Ecto neural progenitor cell (in vitro differentiated cells): ENCODE results near the gene ABCC12.

Experiments
- DNase-seq: peaks from one replicate; pipeline ENCODE4 v3.0.0-alpha.2; 2018; ENCODE audit warnings: low spot score

ABCC12 gene

GRCh38 chr16:48165961-48166578 is 10.3 kb upstream of the ABCC12 start:
- DNase-seq: no peak

DNA sequence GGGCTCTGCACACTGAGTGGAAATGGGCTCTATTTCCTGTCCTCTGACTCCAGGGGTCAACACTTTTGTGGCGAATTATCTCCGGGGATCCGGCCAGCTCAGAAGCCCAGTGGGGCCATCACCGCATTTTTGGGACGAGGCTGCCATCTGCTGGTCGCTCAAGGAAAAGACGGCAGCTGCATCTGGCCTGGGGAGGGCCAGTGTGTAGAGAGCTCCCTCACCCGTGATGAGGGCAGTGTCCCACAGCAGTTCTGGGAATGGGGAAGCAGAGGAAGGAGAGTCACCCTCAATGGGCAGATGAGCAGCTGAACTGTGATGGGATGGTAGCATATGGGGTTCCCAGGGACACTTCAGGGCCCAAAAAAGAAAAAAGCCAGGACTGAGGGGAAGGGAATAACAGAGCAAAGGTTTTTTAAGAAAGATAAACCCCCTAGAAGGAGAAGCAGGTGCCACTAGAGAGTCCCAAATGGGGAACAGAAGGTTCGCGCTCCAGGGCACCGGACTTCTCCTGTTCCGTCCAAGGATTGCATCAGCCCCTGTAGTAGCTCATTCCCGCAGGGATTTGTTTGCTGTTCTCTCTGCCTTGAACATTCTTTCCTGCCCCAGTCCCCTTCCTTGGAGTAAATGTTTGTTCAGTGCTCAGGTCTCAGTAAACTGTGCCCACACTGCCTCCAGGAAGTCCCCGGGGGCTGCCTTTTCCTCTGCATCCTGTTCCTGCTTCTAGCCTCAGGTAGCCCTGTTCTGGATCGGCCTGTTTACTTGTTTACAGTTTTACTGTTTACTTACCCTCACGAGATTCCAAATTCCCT is 9.3 kb upstream of the ABCC12 start:
- peak; percentile 86 for DNase-seq

GRCh38 chr16:48162839-48163410 is 7.1 kb upstream of the ABCC12 start:
- DNase-seq: no peak

- no peak for DNase-seq
Observed at GRCh38 chr16:48161906-48162305, 6.1 kb upstream of the ABCC12 start.

DNA sequence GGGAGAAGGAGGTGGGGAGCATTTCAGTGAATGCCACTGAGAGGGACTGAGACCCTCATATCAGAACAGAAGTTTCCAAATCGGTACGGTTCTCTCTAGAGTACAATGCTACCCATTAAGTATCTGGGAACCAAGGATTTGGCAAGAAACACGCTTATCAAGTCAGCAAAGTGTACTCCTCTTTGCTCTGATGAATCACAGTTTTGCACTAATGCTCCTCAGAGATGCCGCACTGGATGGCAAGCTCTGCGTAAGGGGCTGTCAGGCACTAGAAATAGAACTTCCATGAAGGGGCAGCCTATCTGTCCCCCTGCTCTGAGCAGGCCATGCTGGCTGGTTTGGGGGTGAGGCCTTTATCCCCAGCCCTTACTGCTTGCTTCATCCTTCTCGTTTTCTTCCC is 4.8 kb upstream of the ABCC12 start:
- DNase-seq: no peak

DNA sequence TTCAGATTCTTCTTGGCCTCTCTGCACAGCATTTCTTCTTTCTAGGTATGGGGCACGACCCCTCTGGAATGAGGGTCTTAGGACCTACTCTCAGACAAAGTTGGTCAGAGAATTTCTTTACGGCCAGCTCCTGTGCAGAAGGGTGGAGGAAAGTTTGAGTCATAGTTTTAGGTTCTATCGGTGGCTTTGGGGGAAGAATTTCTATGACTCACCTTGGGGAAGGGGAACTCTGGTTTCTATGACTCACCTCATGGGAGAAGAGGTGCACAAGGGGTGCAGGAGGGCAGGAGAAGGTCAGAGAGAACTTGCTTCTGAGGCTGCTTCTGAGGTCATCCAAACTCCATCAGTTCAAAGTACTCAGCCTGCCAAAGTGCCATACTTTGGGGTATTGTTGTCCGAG is 2.5 kb upstream of the ABCC12 start:
- DNase-seq: no peak

- no peak for DNase-seq
Observed at GRCh38 chr16:48157794-48158193, 2.0 kb upstream of the ABCC12 start.

GRCh38 chr16:48157302-48157701 is 1.5 kb upstream of the ABCC12 start:
- no peak for DNase-seq

- peak; percentile 88 for DNase-seq
Observed at GRCh38 chr16:48156790-48157209, 1.0 kb upstream of the ABCC12 start.

DNA sequence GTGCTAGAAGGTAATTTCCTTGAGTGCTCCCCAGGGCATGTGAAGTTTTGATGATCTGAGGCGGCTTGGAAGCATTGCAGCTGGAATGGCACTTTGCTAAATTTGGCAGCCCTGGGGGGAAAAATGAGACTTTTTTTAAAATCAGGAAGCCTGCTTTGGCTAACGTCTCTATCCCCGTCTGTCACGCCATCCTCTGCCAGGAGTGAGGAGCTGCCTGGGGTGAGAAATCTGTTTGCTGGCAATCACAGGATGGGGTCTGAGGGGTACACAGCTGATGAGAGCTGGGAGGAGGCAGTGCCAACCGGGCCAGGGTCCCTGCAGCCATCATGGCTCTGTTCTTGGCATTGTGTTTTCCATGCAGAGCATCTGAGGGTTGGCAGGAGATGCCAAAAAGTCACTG is 2.0 kb downstream of the ABCC12 start:
- no peak for DNase-seq

DNA sequence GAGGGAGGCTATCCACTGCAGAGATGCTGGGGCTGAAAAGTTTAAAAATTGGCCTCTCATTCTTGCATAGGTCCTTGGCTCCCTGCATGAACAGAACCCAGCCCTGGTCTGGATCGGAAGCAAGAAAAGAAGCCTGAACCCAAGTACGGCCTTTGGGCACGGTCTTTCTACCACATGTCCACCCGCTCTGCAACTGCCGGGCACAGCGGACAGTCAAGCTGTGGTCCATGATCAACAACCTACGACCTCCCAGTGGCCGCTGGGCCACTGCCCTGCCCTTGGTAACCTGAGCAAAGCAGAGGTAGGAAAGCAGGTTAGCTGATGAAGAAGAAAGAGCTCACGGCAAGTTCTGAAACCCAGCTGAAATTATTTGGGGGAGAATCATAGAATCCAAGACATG is 3.6 kb downstream of the ABCC12 start:
- DNase-seq: no peak

DNA sequence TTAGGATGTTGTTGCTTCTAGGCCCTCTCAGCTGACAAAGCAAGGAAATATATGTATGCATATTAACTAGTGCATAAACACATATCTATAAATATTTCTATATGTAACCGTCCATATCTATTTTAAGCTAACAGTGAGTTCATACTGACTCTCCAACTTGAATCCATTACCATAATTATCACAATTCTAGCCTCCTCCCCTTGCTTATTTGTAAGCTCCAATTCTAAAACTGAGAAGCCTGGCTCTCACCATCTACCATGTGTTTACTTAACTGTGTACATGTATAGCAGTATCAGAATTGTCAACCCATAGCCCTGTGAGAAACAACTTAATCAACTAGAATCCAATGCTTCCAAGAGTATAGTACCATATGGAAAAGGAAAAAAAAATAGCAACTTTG is 5.1 kb downstream of the ABCC12 start:
- DNase-seq: no peak

GRCh38 chr16:48146710-48147109 is 9.1 kb downstream of the ABCC12 start:
- DNase-seq: no peak

DNA sequence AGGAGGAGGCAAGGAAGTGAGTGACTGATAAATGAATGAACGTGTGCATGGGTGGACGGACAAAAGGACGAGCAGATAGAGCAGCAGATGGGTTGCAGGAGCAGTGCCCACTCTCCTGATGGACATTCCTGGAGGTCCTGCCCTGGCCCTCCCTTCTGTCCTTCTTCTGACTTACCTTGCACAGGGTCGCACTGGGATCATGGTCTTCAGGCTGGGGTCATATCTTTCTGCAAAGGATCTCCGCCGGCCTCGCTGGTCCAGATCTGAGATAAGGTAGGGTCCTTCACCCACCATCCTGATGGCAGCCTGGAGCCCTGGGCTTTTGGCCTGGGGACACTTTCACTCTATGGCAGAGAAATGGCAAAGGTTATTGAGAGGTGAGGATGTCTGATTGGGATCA is 9.7 kb downstream of the ABCC12 start:
- no peak for DNase-seq

DNA sequence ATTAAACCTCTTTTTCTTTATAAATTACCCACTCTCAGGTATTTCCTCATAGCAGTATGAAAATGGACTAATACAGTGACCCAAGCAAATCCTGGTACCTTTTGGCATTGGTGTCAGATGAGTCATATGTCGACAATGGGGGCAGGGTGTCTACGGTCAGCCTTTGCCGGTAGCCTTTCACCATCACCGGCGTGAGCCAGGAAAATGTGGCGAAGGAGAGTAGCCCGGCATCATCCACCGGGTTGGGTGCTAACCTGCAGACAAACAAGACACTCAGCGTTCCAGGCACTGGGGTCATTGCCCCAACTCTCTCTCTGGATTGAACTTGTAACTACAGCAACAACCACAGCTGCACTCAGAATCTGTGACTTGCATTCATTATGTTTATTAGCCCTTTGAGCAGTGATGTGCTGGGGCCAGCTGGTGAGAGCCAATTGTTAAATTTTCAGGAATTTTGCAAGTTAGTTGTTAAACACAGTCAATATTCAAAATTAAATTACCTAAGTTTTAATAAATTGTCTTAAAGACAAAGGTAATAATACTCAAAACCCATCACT is 11.9 kb downstream of the ABCC12 start:
- DNase-seq: no peak

DNA sequence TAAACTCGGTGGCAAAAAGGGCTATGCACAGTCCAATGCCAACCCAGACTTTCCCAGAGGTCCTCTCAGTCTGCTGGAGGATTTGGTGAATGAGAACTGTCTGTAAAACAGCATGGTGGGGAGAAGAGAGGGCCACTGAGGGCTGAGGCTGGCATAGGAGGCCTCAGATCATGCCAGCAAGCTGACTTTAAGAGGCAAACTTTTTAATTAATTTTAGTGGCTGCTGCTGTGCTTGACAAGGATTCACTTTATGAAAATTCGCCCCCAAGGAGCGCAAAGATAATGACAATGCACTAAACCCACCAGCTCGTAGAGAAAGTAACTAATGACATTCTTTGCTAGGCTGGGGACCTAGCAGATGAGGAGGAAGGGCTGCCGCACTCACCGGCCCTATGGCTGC is 15.0 kb downstream of the ABCC12 start:
- no peak for DNase-seq

DNA sequence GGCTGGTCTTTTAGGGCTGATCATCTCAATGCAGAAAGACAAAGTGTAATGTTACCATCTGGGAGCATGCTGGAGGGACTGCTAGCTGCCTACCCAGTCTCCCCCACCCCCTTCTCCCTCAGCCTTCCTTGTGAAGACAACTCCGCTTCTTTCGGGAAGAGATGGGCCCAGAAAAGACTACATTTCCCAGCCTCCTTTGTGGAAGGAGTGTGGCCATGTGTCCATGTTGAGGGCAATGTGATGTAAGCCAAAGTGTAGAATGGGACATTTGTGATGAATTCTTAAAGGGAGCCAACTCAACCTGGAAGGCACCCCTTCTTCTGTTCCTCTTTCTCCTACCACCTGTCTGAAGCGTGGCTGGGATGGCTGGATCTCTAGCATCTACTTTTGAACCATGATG is 16.3 kb downstream of the ABCC12 start:
- no peak for DNase-seq

DNA sequence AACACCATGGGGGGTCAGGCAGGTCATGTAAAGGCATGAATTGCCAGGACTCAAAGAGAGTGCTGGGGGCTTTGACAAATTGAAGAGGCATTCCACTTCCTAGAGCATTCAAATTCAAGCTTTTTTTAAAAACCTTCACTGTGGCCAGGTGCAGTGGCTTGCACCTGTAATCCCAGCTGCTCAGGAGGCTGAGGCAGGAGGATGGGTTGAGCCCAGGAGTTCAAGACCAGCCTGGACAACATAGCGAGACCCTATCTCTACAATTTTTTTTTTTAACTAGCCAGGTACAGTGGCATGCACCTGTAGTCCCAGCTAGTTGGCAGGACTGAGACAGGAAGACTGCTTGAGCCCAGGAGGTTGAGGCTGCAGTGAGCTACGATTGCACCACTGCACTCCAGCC is 17.2 kb downstream of the ABCC12 start:
- no peak for DNase-seq

- no peak for DNase-seq
Observed at GRCh38 chr16:48137822-48138221, 18.0 kb downstream of the ABCC12 start.

GRCh38 chr16:48136547-48137360 is 19.0 kb downstream of the ABCC12 start:
- no peak for DNase-seq

DNA sequence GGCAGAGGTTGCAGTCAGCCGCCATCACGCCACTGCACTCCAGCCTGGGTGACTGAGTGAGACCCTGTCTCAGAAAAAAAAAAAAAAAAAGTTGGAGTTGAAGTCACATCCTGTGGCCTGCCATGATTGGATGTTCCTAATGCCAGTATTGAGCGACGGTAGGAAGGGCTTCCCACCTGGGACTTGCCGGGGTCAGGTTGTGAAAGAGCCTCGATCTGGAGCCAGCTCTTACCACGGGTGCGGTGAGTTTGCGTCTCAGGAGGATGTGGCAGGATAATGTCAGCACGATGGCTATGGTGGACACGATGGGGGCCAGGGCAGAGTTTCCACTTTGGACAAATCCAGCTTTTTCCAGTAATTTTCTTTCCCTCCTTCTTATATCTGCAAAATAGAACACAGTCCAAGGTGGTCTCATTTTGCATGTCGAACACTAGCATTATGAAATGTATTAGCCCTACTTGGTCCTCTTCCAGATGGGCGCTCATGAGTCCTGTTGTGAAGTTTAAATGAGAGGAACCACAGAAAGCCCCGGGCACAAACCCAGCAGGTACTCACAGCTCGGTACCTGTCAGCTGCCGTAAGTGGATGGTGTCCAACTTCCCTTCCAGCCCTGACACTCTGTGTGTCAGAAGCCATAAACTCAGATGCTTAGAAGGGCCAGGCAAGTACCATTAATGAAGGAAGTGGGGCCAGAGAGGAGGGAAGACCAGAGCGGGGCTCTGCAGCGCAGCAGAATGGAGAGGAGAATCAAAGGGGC is 22.2 kb downstream of the ABCC12 start:
- DNase-seq: no peak

DNA sequence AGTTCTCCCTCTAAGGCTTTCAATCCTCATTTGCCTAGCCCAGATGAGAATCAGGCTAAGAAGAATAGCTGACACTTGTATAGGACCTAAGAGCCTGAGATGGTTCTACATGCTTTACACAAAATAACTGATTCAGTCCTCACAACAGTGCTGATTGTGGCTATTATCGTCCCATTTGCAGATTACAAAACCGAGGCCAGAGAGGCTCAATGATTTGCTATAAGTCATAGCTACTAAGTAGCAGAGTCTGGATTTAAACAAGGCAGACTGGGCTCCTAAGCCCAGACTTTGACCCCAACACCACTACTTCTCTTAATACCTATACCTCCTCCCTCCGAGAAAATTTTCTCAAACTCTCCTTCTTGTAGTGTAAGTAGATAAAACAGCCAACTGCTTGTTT is 23.1 kb downstream of the ABCC12 start:
- no peak for DNase-seq
